GM23248 (cell line): Measurements from ENCODE around the gene NUP210. TPM values are rescaled to one million over a fixed set of nuclear protein-coding genes. Genes with fewer than 3 reads are reported as not detected.

Source experiments
- DNase-seq: peaks from one replicate; pipeline ENCODE4 v3.0.0-alpha.2; 2015
- H2AFZ ChIP-seq: fragments of 200-600 bp; sonication (generic); 2 replicates; pipeline ENCODE4 v1.6.1; 2016; ENCODE audit warnings: antibody characterized with exemption
- H3F3A ChIP-seq: fragments of 200-600 bp; sonication (generic); 2 replicates; pipeline ENCODE4 v1.6.1; 2016; ENCODE audit warnings: mild to moderate bottlenecking, antibody characterized with exemption, mixed run types; ENCODE audit not compliant: insufficient read depth
- H3K27ac ChIP-seq: fragments of 200-600 bp; sonication (generic); 2 replicates; pipeline ENCODE4 v1.5.1; 2016; ENCODE audit warnings: mild to moderate bottlenecking
- H3K27me3 ChIP-seq: fragments of 200-600 bp; sonication (generic); replicated peaks from 2 replicates; pipeline ENCODE4 v1.6.1; 2016; ENCODE audit warnings: mild to moderate bottlenecking; ENCODE audit not compliant: insufficient read depth
- H3K36me3 ChIP-seq: fragments of 200-600 bp; sonication (generic); 2 replicates; pipeline ENCODE4 v1.6.1; 2016; ENCODE audit warnings: low read depth, mild to moderate bottlenecking
- H3K4me1 ChIP-seq: fragments of 200-600 bp; sonication (generic); 2 replicates; pipeline ENCODE4 v1.6.1; 2016; ENCODE audit warnings: mild to moderate bottlenecking; ENCODE audit not compliant: insufficient read depth
- H3K4me2 ChIP-seq: fragments of 200-600 bp; sonication (generic); one replicate; pipeline ENCODE4 v1.6.1; 2016; ENCODE audit warnings: mild to moderate bottlenecking; ENCODE audit not compliant: unreplicated experiment
- H3K4me3 ChIP-seq: fragments of 200-600 bp; sonication (generic); 2 replicates; pipeline ENCODE4 v1.5.1; 2016; ENCODE audit warnings: mild to moderate bottlenecking
- H3K79me2 ChIP-seq: fragments of 200-600 bp; sonication (generic); 2 replicates; pipeline ENCODE4 v1.6.1; 2016; ENCODE audit warnings: mild to moderate bottlenecking; ENCODE audit not compliant: insufficient read depth
- H3K9ac ChIP-seq: fragments of 200-600 bp; sonication (generic); 2 replicates; pipeline ENCODE4 v1.6.1; 2016; ENCODE audit warnings: mild to moderate bottlenecking
- H3K9me2 ChIP-seq: fragments of 200-600 bp; sonication (generic); 2 replicates; pipeline ENCODE4 v1.6.1; 2016; ENCODE audit warnings: mixed run types, mild to moderate bottlenecking, moderate library complexity; ENCODE audit not compliant: insufficient read depth
- H3K9me3 ChIP-seq: fragments of 200-600 bp; sonication (generic); one replicate; pipeline ENCODE4 v1.6.1; 2017; ENCODE audit warnings: low read depth
- H4K20me1 ChIP-seq: fragments of 200-600 bp; sonication (generic); 2 replicates; pipeline ENCODE4 v1.6.0; 2016; ENCODE audit not compliant: insufficient read depth
- EZH2 ChIP-seq: fragments of 200-600 bp; sonication (generic); IDR thresholded peaks from 2 replicates; pipeline ENCODE4 v1.6.1; 2018; ENCODE audit warnings: antibody characterized with exemption, mild to moderate bottlenecking; ENCODE audit not compliant: insufficient read depth, poor library complexity, severe bottlenecking
- EZH2phosphoT487 ChIP-seq: fragments of 200-600 bp; sonication (generic); IDR thresholded peaks from 2 replicates; pipeline ENCODE4 v1.6.1; 2018; ENCODE audit warnings: antibody characterized with exemption, moderate library complexity, mild to moderate bottlenecking, low read depth; ENCODE audit not compliant: insufficient read depth
- WGBS, 2 experiments: methylation state at CpG; one replicate each; pipeline ENCODE4 v1.1.6; 2015 to 2017; ENCODE audit warnings: low lambda C conversion rate in 2 of 2, low coverage in 1 of 2; ENCODE audit errors: missing lambda C conversion rate in 2 of 2; 5-methylcytosine and 5-hydroxymethylcytosine counted together
- in situ Hi-C: fragments of 300-500 bp; cut with MboI; formaldehyde crosslinking; loops from 2 replicates; pipeline ENCODE4 v1.15.0; 2020
- polyA plus RNA-seq: library from polyadenylated mRNA; unstranded; fragments of >200 nt; fragmentation: Nextera tagmentation; extraction: Ambion mirVana; gene quantifications from 2 replicates; pipeline ENCODE4 v1.2.1, GENCODE V29; 2016
- total RNA-seq: library from RNA; depleted of rRNA; stranded (reverse); fragments of >200 nt; shearing (Covaris generic); gene quantifications from 2 replicates; pipeline ENCODE4 v1.2.3, GENCODE V29; 2014

The NUP210 gene
- total and polyA plus RNA-seq, 2 experiments from 2014 or later: 0.04 TPM; not detected in 1

GRCh38 chr3:13362551-13362950 lies 57.6 kb downstream of the NUP210 start:
- Histone ChIP-seq H3K9ac (no peak overlapping the region), H3K27me3 (peaks cover 13% of the 10 kb centered on the region; the same call in 1 of the 2 replicates), H3K79me2 (no peaks in the 10 kb centered on the region), H3K4me2 (no peak overlapping the region), H3F3A (no peaks in the 10 kb centered on the region), H4K20me1 (no peaks in the 10 kb centered on the region), H3K9me2 (no peaks in the 10 kb centered on the region), H3K4me3 (no peak overlapping the region), H3K27ac (no peak overlapping the region), H3K9me3 (no peaks in the 10 kb centered on the region), H3K36me3 (no peaks in the 10 kb centered on the region), H3K4me1 (no peaks in the 10 kb centered on the region), H2AFZ (no peak overlapping the region)
- no peak for TF ChIP-seq EZH2
- TF ChIP-seq EZH2phosphoT487: no peak
- no peak for DNase-seq
- in situ Hi-C loops: no loop called here
- WGBS, 2 experiments: 66 to 70% methylated on average over 8 of the region's 8 CpGs

- no peak overlapping the region for H3K27ac ChIP-seq
- no peaks in the 10 kb centered on the region for H3K79me2 ChIP-seq
- no peaks in the 10 kb centered on the region for H3K9me3 ChIP-seq
- no peak overlapping the region for H3K4me2 ChIP-seq
- DNase-seq: no peak
- in situ Hi-C loops: no loop called here
- H3K4me3 ChIP-seq: no peak overlapping the region
- H4K20me1 ChIP-seq: no peaks in the 10 kb centered on the region
- no peaks in the 10 kb centered on the region for H3K9me2 ChIP-seq
- H2AFZ ChIP-seq: no peak overlapping the region
- no peak overlapping the region for H3K9ac ChIP-seq
- no peaks in the 10 kb centered on the region for H3F3A ChIP-seq
- TF ChIP-seq EZH2 (no peak), EZH2phosphoT487 (no peak)
- no peaks in the 10 kb centered on the region for H3K36me3 ChIP-seq
- 45% methylated on average over 6 of the region's 6 CpGs for WGBS, 2 experiments
- no peaks in the 10 kb centered on the region for H3K4me1 ChIP-seq
- peaks cover 19% of the 10 kb centered on the region; the same call in 1 of the 2 replicates for H3K27me3 ChIP-seq
These were observed 60.2 kb downstream of the NUP210 start for GRCh38 chr3:13359916-13360315.

GRCh38 chr3:13358643-13359042 lies 61.5 kb downstream of the NUP210 start:
- in situ Hi-C loops: no loop called here
- Histone ChIP-seq H3K4me2 (no peak overlapping the region), H2AFZ (no peak overlapping the region), H3K27ac (no peak overlapping the region), H3K36me3 (no peaks in the 10 kb centered on the region), H3F3A (no peaks in the 10 kb centered on the region), H3K27me3 (peaks cover 19% of the 10 kb centered on the region; the same call in 1 of the 2 replicates), H4K20me1 (no peaks in the 10 kb centered on the region), H3K79me2 (no peaks in the 10 kb centered on the region), H3K9ac (no peak overlapping the region), H3K4me3 (no peak overlapping the region), H3K9me3 (no peaks in the 10 kb centered on the region), H3K9me2 (no peaks in the 10 kb centered on the region), H3K4me1 (no peaks in the 10 kb centered on the region)
- WGBS, 2 experiments: 12 to 13% methylated on average over 7 of the region's 7 CpGs
- no peak for TF ChIP-seq EZH2
- no peak for TF ChIP-seq EZH2phosphoT487
- no peak for DNase-seq

DNA sequence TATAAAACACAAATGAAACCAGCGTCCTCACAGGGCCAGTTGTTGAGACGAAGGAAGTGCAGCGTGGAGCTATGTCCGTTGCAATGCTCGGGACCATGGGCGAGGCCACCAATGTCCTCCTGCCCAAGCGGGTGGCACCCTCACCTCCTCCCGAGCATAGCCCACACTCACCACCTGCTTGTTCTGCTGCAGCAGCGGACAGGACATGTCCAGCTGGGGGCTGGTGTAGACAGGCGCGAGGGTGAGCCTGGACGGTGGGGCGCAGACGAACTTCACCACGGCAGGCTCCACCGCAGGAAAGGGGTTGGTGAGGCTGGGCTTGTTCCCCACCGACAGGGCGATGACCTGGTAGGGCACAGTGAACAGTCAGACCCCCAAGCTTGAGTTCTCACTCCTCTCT lies 62.1 kb downstream of the NUP210 start:
- no peaks in the 10 kb centered on the region for H4K20me1 ChIP-seq
- H3K4me1 ChIP-seq: no peaks in the 10 kb centered on the region
- H3K79me2 ChIP-seq: no peaks in the 10 kb centered on the region
- H3K27me3 ChIP-seq: peaks cover 19% of the 10 kb centered on the region; the same call in 1 of the 2 replicates
- WGBS, 2 experiments: 60 to 61% methylated on average over 18 of the region's 18 CpGs
- H2AFZ ChIP-seq: no peak overlapping the region
- no peaks in the 10 kb centered on the region for H3F3A ChIP-seq
- in situ Hi-C loops: no loop called here
- H3K4me2 ChIP-seq: no peak overlapping the region
- TF ChIP-seq EZH2: no peak
- TF ChIP-seq EZH2phosphoT487: no peak
- no peak overlapping the region for H3K4me3 ChIP-seq
- H3K9ac ChIP-seq: no peak overlapping the region
- H3K9me3 ChIP-seq: no peaks in the 10 kb centered on the region
- no peaks in the 10 kb centered on the region for H3K9me2 ChIP-seq
- no peaks in the 10 kb centered on the region for H3K36me3 ChIP-seq
- H3K27ac ChIP-seq: no peak overlapping the region
- DNase-seq: no peak

DNA sequence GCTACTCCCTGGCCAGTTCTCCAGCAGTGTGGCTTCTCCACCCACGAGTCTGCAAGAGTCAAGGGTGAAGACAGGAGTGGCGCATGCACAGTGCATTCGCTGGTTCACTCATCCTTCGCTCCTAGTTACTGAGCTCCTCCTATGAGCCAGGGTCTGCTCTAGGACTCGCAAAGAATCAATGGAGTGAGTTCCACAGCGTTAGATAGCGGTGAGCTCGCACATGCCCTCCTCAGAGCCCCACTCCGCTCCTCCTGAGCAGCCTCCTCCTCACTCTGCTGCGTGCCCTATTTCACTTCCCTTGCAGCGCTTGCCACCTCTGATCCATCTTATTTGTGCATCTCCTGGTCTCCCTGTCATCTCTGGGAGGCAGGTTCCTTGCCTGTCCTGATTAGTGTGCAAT lies 63.0 kb downstream of the NUP210 start:
- H4K20me1 ChIP-seq: no peaks in the 10 kb centered on the region
- H3K4me3 ChIP-seq: no peak overlapping the region
- no peaks in the 10 kb centered on the region for H3K4me1 ChIP-seq
- no peaks in the 10 kb centered on the region for H3K36me3 ChIP-seq
- WGBS, 2 experiments: 63 to 64% methylated on average over 11 of the region's 11 CpGs
- DNase-seq: no peak
- H3K27ac ChIP-seq: no peak overlapping the region
- 0 out of 2 replicates have a peak, but pooled peaks cover 19% of the 10 kb centered on the region for H3K27me3 ChIP-seq
- H3K9me2 ChIP-seq: no peaks in the 10 kb centered on the region
- no peak overlapping the region for H3K4me2 ChIP-seq
- no peaks in the 10 kb centered on the region for H3K9me3 ChIP-seq
- in situ Hi-C loops: no loop called here
- no peak overlapping the region for H3K9ac ChIP-seq
- H3K79me2 ChIP-seq: no peaks in the 10 kb centered on the region
- TF ChIP-seq EZH2: no peak
- TF ChIP-seq EZH2phosphoT487: no peak
- no peak overlapping the region for H2AFZ ChIP-seq
- H3F3A ChIP-seq: no peaks in the 10 kb centered on the region
